T47D (cell line): ENCODE measurements around the gene SERAC1.
"Not testable (repeated sequence)": the region's sequence is repeated elsewhere in the genome, so short reads cannot be mapped to it uniquely, and the experiment has no call there.

Source experiments
- DNase-seq, 2 experiments: peaks; one replicate each; pipeline versions ENCODE4 v3.0.0 to v3.0.0-alpha.2; 2011 to 2012; ENCODE audit warnings: low read depth in 1 of 2, low spot score in 1 of 2
- JUND ChIP-seq: IDR thresholded peaks from 2 replicates; pipeline ENCODE4 v1.6.1; 2012; ENCODE audit warnings: low read depth
- in situ Hi-C: cut with HindIII; loops from 2 replicates; pipeline ENCODE4 v1.10.0; 2016; ENCODE audit warnings: low sequenced_read_pairs, low pct_unique_long_range_greater_than_20kb

SERAC1 gene

DNA sequence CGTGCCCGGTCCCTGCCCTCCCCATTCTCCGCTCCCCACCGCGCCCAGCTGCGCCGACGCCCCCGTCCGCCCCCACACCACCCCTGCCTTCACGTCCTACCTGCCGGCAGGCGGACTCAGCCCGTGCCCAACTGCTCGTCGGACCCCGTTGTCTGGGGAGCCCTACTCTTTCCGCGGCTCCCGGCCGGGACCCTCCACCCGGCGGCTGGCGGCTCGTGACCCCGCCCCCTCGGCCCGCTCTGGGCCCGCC lies at the start of gene SERAC1:
Gene SERAC1, minus strand, starts transcription at position 223 of the 250 bp plus-strand sequence. CDS start 9,899 bp downstream, outside the sequence.
- in situ Hi-C loops, result no loop called here
- DNase-seq, result no peak
- TF ChIP-seq JUND, result no peak

DNA sequence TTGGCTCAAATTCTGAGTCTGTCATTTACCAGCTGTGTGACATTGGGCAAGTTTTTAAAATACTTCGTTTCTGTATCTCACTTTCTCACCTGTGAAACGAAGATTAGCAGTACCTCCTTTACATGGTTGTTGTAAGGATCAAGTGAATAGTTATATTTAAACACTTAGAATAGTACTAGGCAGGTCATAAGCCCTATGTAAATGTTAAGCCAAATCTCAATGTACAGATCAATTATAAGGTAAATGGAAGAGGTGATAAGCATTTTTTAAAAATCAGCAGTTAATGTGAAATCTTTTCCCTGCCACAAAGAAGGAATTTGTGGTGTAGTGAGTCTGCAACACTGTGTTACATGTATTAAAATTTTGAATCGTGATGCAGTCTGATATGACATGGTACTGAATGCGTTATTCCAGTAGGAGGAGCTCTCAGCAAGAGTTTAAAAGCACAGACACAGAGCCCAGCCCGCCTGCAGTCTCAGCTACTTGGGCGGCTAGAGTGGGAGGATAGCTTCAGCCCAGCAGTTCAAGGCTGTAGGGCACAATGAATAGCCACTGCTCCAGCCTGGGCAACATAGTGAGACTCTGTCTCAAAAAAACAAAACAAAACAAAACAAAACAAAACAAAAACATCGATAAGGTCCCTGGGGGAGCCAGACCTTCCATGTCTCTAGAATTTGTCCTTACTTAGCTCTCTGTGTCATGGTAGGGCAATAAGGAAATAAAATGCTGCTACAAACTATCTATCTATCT lies 46.0 kb upstream of the SERAC1 start:
- in situ Hi-C loops, result no loop called here
- no peak for TF ChIP-seq JUND
- peak in 1 of 2 experiments; percentile 78 for DNase-seq

DNA sequence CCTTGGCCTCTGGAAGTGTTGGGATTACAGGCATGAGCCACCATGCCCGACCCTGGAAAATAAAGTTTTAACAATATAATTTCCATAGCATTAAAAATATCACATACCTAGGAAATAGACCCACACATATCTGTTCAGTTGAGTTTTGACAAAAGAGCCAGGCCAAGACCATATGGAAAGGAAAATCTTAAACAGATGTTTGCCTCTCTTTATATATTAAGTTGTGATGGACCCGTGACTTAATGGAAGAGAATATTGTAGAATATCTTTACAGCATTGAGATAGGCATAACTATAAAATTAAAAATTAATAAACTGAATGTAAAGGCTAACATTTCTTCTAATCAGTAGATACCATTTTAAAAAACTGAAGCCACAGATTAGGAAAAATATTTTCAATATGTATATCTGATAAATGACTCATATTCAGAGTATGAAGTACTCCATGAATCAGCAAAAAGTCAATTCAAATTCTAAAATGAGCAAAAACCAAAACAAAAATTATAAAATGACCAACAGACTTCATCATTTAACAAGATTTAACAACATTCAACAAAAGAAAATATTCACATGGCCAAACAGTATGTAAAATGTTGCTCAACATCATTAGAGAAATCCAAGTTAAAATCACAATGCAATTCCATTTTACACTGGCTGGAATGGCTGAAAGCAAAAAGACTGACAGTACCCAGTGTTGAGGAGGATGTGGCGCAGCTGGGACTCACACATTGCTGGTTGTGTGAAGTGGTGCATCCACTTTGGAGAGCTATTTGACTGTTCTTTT lies 43.4 kb upstream of the SERAC1 start:
- TF ChIP-seq JUND, result no peak
- DNase-seq, result no peak
- in situ Hi-C loops, result no loop called here

DNA sequence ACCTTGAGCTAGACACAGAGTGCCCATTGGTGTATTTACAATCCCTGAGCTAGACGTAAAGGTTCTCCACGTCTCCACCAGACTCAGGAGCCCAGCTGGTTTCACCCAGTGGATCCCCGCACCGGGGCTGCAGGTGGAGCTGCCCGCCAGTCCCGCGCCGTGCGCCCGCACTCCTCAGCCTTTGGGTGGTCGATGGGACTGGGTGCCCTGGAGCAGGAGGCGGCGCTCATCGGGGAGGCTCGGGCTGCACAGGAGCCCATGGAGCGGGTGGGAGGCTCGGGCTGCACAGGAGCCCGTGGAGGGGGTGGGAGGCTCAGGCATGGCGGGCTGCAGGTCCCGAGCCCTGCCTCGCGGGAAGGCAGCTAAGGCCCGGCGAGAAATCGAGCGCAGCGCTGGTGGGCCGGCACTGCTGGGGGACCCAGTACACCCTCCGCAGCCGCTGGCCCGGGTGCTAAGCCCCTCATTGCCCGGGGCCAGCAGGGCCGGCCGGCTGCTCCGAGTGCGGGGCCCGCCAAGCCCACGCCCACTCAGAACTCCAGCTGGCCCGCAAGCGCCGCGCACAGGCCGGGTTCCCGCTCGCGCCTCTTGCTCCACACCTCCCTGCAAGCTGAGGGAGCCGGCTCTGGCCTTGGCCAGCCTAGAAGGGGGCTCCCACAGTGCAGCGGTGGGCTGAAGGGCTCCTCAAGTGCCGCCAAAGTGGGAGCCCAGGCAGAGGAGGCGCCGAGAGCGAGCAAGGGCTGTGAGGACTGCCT lies 41.7 kb upstream of the SERAC1 start:
- in situ Hi-C loops, DNase-seq: not testable (repeated sequence)

DNA sequence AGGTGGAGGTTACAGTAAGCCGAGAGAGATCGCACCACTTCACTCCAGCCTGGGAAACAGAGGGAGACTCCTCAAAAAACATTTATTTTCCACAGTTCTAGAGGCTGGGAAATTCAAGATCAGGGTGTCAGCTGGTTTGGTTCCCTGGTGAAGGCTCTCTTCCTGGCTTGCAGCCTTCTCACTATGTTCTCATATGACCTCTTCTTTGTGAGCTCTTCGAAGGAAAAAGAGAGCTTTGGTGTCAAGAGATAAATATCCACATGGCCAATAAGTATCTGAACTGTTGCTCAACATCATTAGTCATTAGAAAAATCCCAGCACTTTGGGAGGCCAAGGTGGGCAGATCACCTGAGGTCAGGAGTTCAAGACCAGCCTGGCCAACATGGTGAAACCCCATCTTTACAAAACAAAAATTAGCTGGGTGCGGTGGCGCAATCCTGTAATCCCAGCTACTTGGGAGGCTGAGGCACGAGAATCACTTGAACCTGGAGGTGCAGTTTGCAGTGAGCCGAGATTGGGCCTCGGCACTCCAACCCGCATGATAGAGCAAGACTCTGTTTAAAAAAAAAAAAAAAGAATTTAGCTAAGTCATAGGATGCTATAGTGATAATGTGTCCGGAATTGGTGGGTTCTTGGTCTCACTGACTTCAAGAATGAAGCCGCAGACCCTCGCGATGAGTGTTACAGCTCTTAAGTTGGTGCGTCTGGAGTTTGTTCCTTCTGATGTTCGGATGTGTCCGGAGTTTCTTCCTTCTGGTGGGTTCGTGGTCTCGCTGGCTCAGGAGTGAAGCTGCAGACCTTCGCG lies 40.4 kb upstream of the SERAC1 start:
- DNase-seq, in situ Hi-C loops: not testable (repeated sequence)

DNA sequence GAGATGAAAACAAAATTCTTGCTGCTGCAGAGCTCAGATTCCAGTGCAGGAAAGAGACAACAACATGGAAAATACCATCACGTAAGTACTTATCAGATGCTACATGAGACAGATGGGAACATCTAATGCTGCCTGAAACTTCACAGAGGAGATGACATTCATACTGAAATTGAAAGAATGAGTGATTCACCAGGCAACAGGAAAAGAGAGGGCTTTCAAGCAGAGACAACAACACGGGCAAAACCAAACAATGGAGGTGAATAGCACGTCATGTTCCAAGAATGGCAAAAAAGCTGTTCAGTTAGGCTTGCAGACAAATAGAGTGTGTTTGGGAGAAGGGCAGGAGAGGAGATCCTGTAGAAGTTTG lies 39.3 kb upstream of the SERAC1 start:
- in situ Hi-C loops, result no loop called here
- no peak for TF ChIP-seq JUND
- no peak for DNase-seq

DNA sequence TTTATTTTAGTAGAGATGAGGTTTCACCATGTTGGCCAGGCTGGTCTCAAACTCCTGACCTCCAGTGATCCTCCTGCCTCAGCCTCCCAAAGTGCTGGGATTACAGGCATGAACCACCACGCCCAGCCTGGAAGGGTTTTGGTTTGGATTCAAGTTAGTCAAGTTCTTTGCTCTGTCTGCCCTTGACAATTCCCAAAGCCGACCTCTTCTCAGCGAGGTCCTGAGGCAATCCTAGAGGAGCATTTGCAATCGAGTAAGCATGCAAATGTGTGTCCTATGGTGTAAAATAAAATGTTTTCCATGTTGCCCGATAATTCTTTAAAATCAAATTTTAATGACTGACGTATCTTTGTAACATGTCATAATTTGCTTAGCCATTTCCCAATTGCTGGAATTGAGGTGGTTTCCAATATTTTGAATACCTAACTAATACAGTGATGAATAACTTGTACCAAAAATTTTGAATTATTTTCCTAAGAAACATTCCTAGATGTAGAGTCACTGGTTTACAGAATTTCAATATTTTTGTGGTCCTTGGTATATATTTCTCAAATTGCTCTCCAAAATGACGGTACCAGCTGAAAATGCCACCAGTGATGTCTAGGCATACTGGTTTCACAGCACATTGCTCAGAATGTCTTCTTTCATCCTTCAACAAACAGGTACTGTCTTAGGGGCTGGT lies 38.8 kb upstream of the SERAC1 start:
- TF ChIP-seq JUND, result no peak
- in situ Hi-C loops, result no loop called here
- no peak for DNase-seq

DNA sequence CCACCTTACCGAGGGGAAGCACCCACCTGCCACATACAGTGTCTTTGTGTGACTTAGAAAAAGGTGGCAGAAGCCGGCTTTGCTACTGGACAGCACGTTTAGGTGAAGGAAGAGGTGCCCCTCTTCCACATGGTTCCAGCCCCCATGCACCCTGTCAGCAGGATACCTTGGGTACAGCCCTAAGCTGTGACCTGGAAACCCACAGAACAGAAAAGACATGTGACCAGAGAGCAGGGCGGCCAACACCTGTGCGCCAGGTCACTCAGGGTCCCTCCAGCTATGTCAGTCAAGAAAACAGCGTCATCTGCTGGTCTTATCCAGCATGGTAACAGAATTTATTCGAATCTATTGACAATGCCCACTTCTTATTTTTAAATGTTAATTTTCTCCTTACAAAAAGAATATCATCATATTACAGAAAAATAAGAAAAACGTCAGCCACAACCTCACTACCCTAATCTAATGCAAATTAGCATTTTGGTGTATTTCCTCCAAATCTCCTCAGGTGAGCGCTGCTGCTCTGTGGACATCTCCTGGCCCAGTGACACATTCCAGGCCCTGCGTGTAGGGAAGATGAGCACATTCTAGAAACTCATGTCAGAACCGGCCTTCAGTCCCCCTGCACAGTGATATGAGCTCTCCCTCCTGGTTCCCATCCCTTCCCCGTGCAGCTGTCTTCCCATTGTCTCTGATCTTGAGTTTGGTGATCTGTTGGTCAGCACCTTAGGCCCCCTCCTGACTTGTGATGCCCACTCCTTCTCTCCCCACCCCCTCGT lies 37.3 kb upstream of the SERAC1 start:
- no peak for TF ChIP-seq JUND
- in situ Hi-C loops, result no loop called here
- peak in 1 of 2 experiments; percentile 58 for DNase-seq

DNA sequence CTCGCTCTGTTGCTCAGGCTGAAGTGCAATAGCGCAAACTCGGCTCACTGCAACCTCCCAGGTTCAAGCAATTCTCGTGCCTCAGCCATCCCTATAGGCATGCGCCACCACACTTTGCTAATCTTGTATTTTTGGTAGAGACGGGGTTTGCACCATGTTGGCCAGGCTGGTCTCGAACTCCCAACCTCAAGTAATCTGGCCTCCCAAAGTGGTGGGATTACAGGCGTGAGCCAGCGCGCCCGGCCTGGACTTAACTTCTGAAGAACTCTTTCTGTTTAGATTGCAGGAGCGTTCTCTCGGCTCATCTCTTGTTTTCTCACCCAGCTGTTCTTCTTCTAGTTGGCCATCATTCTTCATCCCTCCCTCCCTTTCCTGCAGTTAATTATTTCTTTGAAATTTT lies 30.4 kb upstream of the SERAC1 start:
- in situ Hi-C loops, result no loop called here
- no peak for TF ChIP-seq JUND
- no peak for DNase-seq

DNA sequence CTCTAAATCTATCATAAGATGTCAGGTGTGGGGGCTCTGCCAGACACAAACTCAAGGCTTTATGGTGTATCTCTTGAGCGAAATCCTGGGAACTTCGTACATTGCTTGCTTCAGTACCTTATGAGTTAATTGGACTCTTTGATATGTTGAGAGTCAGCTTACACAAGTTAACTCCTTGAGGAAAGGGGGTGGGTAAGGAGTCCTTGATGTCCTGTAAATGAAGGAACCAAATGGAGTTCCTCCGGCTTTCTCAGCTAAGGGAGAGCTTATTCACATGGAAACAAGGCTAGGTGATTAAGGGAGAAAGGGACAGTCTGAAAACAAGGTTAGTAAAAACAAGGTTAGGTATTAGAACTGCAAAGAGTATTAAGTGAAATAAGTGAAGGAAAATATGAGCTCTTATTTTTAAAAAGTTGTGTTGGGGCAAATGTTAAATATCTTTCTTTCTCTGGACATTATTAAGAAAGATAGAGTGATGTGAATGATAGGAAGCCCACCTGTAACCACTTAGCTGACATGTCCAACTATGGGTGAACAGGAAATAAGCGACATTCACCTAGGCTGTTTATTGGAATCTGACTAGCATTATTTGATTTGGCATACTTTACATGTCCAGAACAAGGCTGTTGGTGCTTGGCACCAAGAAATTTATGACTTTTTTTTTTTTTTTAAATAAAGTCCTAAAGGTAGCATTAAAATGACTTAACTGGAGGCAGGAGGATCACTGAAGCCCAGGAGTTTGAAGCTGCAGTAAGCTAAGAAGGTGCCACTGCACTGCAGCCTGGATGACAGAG lies 26.6 kb upstream of the SERAC1 start:
- TF ChIP-seq JUND, result no peak
- no peak for DNase-seq
- in situ Hi-C loops, result no loop called here

DNA sequence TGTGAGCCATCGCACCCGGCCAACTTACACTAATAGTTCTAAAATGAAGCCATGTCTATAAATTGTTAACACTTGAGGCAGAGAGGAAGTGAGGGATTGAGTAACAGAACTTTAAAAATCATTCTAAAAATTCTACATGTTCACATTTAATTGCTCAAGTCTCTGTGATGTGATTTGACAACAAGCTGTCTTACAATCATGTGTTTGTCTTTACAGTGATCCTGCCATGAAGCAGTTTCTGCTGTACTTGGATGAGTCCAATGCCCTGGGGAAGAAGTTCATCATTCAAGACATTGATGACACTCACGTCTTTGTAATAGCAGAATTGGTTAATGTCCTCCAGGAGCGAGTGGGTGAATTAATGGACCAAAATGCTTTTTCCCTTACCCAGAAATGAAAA lies 23.7 kb upstream of the SERAC1 start:
- DNase-seq, result no peak
- in situ Hi-C loops, result no loop called here
- no peak for TF ChIP-seq JUND
